ENCODE results near the gene SPATA17.
A peak's percentile ranks its signal among the peaks of the same experiment; 100 is the strongest.
"Not testable (repeated sequence)": the region's sequence is repeated elsewhere in the genome, so short reads cannot be mapped to it uniquely, and the experiment has no call there.

The SPATA17 gene

DNA sequence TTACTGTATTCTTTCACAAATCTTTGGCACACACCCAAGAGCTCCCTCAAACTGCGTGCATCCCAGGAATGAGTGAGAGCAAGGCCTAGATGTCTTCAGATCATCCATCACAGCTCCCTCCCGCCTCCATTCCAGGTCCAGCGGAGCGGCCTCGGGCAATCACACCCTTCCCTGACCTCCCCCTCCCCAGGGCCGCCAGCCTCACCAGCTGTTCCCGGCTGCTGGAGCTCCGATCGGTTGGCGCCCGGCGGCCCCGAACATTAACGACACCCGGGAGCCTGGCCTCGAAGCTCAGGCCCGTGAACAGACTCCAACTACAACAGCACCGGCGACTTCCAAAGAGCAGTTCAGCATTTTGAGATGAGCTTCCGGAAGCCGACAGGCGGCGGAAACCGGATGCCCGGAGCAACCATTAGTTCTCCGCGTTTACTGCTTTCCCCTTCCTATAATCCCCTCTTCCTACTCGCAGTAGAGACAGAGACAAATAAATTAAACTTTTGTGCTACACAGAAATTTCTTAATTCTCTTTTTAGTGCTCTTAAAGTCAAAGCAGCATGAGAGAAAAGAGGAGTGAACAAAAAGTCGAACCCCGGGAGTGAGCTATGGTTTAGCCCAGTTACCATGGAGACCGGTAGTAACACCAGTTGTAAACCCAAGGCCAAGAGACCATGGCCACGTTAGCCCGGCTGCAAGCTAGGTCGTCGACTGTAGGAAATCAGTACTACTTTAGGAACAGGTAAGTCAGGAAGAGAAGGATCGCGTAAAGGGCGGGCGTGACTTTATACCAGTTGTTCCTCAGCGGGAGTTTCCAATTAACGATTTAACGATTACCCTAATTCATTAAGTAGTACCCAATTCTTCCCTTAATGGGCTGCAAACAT is at the start of gene SPATA17, which contains the start of gene GPATCH2:
TSS of gene SPATA17 (plus strand) at position 634 of the 881 bp plus-strand sequence. CDS start at position 669, 35 bp downstream.
TSS of gene GPATCH2 (minus strand) at position 380 of the 881 bp plus-strand sequence. CDS start at position 261, 119 bp downstream.
- DNase-seq (ENCODE audit: low read depth in 2 of 2): peak; percentile 58 to 64

- not testable (repeated sequence) for DNase-seq (ENCODE audit: low read depth in 2 of 2)
These were observed 46.8 kb upstream of the SPATA17 start for GRCh38 chr1:217584286-217584811.

DNA sequence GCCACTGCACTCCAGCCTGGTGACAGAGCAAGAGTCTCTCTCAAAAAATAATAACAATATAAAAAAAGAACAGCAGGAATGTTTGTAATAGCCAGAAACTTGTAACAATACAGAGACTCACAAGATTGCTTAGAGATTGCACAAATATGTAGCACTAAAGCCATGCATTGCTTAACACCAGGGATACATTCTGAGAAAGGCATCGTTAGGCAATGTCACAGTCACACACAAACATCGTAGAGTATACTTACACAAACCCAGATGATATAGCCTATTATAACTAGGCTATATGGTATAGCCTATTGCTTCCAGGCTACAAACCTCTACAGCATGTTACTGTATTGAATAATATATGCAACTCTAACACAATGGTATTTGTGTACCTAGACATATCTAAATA is 45.6 kb upstream of the SPATA17 start:
- DNase-seq (ENCODE audit: low read depth in 2 of 2): no peak

DNA sequence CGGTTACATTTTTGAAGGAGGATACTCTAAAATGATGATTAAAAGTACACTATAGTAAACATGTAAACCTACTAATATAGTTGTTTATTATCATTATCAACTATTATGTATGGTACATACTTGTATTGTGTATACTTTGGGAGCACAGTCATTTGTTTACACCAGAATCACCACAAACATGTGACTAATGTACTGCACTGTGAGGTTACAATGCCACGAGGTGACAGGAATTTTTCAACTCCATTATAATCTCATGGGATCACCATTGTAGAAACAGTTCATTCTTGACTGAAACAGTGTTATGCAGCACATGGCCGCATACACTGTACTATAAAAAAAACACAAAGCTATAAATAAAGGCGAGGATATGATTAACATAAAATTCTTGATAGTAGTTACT is 44.6 kb upstream of the SPATA17 start:
- no peak for DNase-seq (ENCODE audit: low read depth in 2 of 2)

DNA sequence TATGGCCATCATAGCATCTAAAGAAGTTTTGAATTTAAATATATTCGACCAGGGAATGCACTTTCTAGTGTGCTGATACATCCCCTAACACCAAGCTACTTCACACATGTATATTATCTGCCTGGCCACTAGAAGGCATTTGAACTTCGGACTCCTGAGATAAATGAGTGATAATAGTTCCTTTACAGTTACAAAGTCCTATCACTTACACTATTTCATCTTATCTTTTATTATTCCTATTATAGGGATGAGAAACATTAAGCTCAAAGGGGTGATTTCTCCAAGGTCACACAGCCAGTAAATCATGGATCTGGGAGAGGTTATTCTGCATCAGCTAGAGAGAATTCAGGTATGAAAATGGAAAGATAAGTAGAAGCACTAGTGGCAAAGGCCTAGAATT is 40.5 kb upstream of the SPATA17 start:
- no peak for DNase-seq (ENCODE audit: low read depth in 2 of 2)

- DNase-seq (ENCODE audit: low read depth in 2 of 2): no peak
These were observed 32.0 kb upstream of the SPATA17 start for GRCh38 chr1:217599154-217599553.

DNA sequence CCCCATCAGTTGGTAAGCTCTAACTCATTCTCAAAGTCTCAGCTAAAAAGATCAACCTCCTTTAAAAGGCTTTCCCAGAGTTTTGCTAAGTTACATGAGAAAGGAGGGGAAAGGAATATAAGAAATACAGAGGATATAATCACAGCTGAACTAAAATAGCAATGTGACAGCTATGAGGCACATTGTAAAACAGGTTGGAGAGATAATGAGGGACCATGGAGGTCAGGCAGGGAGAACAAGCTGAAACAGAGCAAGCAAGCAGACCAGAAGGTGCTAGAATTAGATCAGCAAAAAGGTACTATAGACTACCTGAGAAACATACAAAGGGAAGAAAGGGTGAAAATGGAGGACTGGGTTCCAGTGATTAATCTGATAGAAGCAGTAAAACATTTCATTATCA is 28.8 kb upstream of the SPATA17 start:
- DNase-seq (ENCODE audit: low read depth in 2 of 2): no peak

DNA sequence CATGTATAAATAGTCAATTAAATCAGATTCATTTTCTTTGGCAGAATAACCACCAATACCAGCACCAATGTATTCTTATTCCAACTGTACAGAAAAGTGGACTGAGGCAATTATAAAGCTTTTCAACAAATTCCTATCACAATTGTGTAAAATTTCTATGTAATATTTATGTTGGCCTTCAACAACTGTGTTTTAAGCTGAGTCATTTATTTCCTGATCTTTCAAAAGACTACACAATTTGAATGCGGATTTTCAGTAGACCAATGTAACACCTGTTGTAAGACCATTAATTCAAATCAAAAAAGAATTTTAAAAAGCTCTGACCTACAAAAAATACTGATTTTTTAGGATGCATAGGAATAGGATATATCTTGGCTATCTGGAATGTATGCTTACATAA is 25.8 kb upstream of the SPATA17 start:
- no peak for DNase-seq (ENCODE audit: low read depth in 2 of 2)

- no peak for DNase-seq (ENCODE audit: low read depth in 2 of 2)
These were observed 16.9 kb upstream of the SPATA17 start for GRCh38 chr1:217614200-217614712.

GRCh38 chr1:217617126-217617525 is 14.0 kb upstream of the SPATA17 start:
- no peak for DNase-seq (ENCODE audit: low read depth in 2 of 2)

DNA sequence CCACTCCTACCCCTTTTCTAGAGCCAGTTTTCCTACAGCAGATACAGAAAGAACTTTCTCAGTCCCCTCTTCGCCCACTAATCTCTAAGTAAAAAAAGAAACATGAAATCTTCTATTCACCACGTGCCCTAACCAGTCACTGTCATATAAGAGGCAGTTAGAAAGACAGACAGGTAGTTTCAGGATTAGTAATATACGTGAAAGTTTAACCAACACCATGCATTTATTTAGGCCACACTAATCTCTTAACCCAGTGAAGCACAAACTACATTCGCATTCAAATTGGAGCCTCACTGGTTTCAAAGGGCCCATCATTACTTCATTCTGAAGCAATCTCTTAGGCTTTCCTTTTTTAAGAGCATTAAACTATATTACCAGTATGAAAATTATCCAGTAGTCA is 10.3 kb upstream of the SPATA17 start:
- DNase-seq (ENCODE audit: low read depth in 2 of 2): no peak

GRCh38 chr1:217622042-217622441 is 9.1 kb upstream of the SPATA17 start:
- no peak for DNase-seq (ENCODE audit: low read depth in 2 of 2)

DNA sequence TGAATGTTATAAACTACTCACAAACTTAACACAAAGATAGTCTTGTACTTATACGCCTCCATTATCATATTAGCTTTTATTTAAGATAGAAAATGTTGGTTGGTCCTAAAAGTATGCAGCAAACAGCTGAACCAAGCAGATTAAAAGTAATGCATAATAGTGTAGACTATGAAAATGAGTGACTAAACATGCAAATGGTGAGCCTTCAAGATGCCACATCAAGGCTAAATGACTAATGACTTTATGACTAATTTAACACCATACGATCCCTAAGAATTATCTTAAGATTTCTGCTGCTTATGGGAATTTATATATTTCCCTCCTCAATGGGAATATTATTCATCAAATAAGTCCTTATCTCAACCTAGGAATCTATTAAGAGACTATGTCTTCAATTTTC is 4.8 kb upstream of the SPATA17 start:
- no peak for DNase-seq (ENCODE audit: low read depth in 2 of 2)

- DNase-seq (ENCODE audit: low read depth in 2 of 2): no peak
These were observed 3.7 kb upstream of the SPATA17 start for GRCh38 chr1:217627431-217627830.

- no peak for DNase-seq (ENCODE audit: low read depth in 2 of 2)
These were observed 11.3 kb downstream of the SPATA17 start for GRCh38 chr1:217642455-217642854.

GRCh38 chr1:217647791-217648190 is 16.6 kb downstream of the SPATA17 start:
- no peak for DNase-seq (ENCODE audit: low read depth in 2 of 2)

- no peak for DNase-seq (ENCODE audit: low read depth in 2 of 2)
These were observed 19.5 kb downstream of the SPATA17 start for GRCh38 chr1:217650674-217651073.

- DNase-seq (ENCODE audit: low read depth in 2 of 2): no peak
These were observed 29.4 kb downstream of the SPATA17 start for GRCh38 chr1:217660353-217661062.

GRCh38 chr1:217661407-217661806 is 30.3 kb downstream of the SPATA17 start:
- no peak for DNase-seq (ENCODE audit: low read depth in 2 of 2)

DNA sequence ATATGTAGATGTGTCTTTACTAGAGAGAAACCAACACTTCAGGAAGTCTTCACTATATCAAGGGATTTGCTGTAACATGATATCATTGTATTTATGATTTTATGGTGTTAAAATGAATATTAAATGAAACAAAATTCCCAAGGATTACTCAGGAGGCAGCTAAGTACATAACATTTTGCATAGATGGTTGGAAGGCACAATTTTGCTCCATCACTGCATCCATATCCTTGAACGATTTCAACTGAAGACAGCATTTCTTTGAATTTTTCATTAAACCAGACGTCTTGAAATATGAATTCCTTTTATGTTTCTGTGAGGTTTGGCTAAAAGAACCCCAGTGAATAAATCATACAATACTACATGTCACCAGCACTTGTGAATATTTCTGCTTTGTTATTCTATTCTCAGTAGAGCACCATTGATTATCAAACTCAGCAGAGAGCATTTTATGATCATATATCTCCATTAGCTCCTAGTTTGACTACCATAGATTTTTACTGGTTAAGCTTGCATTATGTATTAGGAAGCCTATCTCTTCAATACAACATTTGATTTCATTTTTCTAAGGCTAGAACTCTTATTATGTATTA is 37.3 kb downstream of the SPATA17 start:
- DNase-seq (ENCODE audit: low read depth in 2 of 2): no peak

DNA sequence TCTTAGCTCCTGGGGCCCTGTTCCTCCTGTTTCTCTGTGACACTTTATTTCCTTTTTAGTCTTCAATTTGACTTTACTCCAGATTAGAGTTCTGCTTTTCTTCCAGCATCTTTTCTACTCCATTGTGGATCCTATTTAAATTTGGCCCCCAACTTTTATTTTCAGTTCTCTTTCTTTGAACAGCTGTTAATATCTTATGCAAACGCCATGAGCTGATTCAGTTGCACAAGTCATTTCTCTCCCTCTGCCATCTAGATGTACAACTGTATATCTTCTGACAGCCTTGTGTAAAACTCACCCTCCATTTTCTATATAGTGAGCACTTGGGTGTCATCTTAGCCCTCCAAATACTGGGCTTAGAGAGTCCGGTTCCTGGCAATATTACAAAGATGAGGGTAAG is 42.2 kb downstream of the SPATA17 start:
- no peak for DNase-seq (ENCODE audit: low read depth in 2 of 2)
